Measurements from ENCODE around the gene PGBD4.
A peak's percentile ranks its signal among the peaks of the same experiment; 100 is the strongest.

PGBD4 gene

DNA sequence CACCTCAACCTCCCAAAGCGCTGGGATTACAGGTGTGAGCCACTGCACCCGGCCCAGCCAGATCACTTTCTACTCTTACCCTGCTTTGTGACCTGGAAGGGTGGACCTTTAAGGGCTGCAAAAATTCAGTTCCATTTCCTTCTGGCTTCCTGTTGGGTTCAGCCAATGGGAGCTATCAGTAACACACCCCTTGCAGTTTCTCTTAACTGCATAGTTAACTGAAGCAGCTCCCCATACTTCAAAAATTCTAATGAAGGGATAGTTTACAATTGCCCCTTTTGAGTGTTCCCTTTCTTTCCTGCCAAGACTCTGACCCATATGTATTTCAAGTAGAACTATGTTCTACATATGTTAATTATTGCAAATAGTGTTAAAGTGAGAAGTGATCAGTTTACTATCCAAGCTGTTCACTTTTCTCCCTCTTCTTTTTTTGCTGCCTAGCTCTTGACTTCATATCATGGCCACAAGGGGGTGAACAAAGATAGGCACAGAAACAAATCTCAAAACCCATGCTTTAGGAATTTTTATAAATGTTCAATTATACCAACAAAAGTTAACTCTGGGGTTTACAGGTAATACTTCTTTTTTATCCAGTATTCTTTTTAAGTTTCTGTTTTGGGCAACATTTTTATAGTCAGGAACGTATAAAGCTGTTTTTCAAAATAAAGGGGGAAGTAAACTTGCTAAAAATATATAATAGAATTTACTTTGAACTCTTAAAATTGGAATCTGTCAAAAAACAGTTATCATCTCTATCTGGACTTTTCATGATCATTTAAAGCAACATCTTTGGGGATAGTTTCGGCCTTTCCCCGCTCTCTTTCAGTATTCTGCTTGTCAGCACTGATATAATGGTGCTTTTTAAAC lies 8.1 kb downstream of the PGBD4 start:
- no peak overlapping the region for H3K14ac ChIP-seq (ENCODE audit: low read length in 2 of 2)
- H3K79me1 ChIP-seq (replicated peaks; ENCODE audit: low read length, poor library complexity, severe bottlenecking) = no peaks in the 10 kb centered on the region
- DNase-seq = peak; percentile 64
- peaks cover 0 to 10% of the 10 kb centered on the region in 2 experiments for H3K27me3 ChIP-seq (ENCODE audit: control insufficient read depth in 1 of 2, insufficient read depth in 1 of 2, low read length in 2 of 2)
- no peak overlapping the region for H4K8ac ChIP-seq (ENCODE audit: low read length)
- H3K4ac ChIP-seq (ENCODE audit: low read depth in 1 of 2, low read length in 2 of 2) = no peak overlapping the region
- H3K4me2 ChIP-seq (ENCODE audit: low read length, poor library complexity, severe bottlenecking) = no peak overlapping the region
- no peak overlapping the region for H3K18ac ChIP-seq (ENCODE audit: low read depth in 1 of 2, low read length in 2 of 2)
- H2BK120ac ChIP-seq (ENCODE audit: low read depth, low read length) = no peak overlapping the region
- no peak overlapping the region for H2AFZ ChIP-seq (ENCODE audit: low read depth, low read length)
- H2BK5ac ChIP-seq (ENCODE audit: low read depth, low read length, poor library complexity, severe bottlenecking) = no peak overlapping the region
- no peak overlapping the region for H3K23ac ChIP-seq (ENCODE audit: low read length in 2 of 2)
- H3K4me3 ChIP-seq (ENCODE audit: insufficient read depth in 1 of 2, low read depth in 1 of 2, low read length in 2 of 2) = no peak overlapping the region
- H3K36me3 ChIP-seq (ENCODE audit: control insufficient read depth in 1 of 2, insufficient read depth in 2 of 2, low read depth in 1 of 2, low read length in 2 of 2) = peaks cover 0 to 3% of the 10 kb centered on the region in 2 experiments
- H2BK15ac ChIP-seq (ENCODE audit: low read depth, poor library complexity, severe bottlenecking) = no peak overlapping the region
- no peak overlapping the region for H3K27ac ChIP-seq (ENCODE audit: low read length, poor library complexity, severe bottlenecking)
- WGBS = 88% methylated on average over 3 of the region's 5 CpGs
- H3K9me3 ChIP-seq (ENCODE audit: control insufficient read depth, low read length) = no peaks in the 10 kb centered on the region
- no peak overlapping the region for H3K9ac ChIP-seq (ENCODE audit: low read length)
- no peak overlapping the region for H2AK5ac ChIP-seq (ENCODE audit: low read length, severe bottlenecking)
- H2BK12ac ChIP-seq (ENCODE audit: low read length in 2 of 2) = no peak overlapping the region
- H3K4me1 ChIP-seq (ENCODE audit: control insufficient read depth, insufficient read depth, low read depth, low read length) = no peaks in the 10 kb centered on the region
- no peak overlapping the region for H4K91ac ChIP-seq (ENCODE audit: low read length)

DNA sequence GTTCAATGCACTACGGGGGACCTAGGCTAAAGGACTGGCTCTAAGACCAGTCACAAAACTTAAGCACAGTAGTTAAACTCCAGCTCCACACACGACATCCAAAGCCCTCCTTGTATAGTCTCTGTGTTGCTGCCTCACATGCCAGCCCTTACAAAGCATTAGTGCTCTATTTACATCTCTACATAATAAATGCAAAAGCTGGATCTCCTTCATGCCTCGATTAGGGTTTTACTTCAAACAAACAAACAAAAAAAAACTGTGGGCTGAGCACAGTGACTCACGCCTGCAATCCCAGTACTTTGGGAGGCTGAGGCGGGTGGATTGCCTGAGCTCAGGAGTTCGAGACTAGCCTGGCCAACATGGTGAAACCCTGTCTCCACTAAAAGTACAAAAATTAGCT lies 9.6 kb downstream of the PGBD4 start:
- Histone ChIP-seq H3K23ac (ENCODE audit: low read length in 2 of 2) (no peak overlapping the region), H4K91ac (ENCODE audit: low read length) (no peak overlapping the region), H3K9me3 (ENCODE audit: control insufficient read depth, low read length) (no peaks in the 10 kb centered on the region), H3K36me3 (ENCODE audit: control insufficient read depth in 1 of 2, insufficient read depth in 2 of 2, low read depth in 1 of 2, low read length in 2 of 2) (no peaks in the 10 kb centered on the region), H2AFZ (ENCODE audit: low read depth, low read length) (no peak overlapping the region), H3K4me3 (ENCODE audit: insufficient read depth in 1 of 2, low read depth in 1 of 2, low read length in 2 of 2) (no peak overlapping the region), H2BK5ac (ENCODE audit: low read depth, low read length, poor library complexity, severe bottlenecking) (no peak overlapping the region), H3K4me2 (ENCODE audit: low read length, poor library complexity, severe bottlenecking) (no peak overlapping the region), H2BK15ac (ENCODE audit: low read depth, poor library complexity, severe bottlenecking) (no peak overlapping the region), H2BK120ac (ENCODE audit: low read depth, low read length) (no peak overlapping the region), H3K14ac (ENCODE audit: low read length in 2 of 2) (no peak overlapping the region), H4K8ac (ENCODE audit: low read length) (no peak overlapping the region), H3K27ac (ENCODE audit: low read length, poor library complexity, severe bottlenecking) (no peak overlapping the region), H3K4me1 (ENCODE audit: control insufficient read depth, insufficient read depth, low read depth, low read length) (no peaks in the 10 kb centered on the region), H3K27me3 (ENCODE audit: control insufficient read depth in 1 of 2, insufficient read depth in 1 of 2, low read length in 2 of 2) (peaks cover 0 to 11% of the 10 kb centered on the region in 2 experiments), H2AK5ac (ENCODE audit: low read length, severe bottlenecking) (no peak overlapping the region), H3K4ac (ENCODE audit: low read depth in 1 of 2, low read length in 2 of 2) (no peak overlapping the region), H2BK12ac (ENCODE audit: low read length in 2 of 2) (no peak overlapping the region), H3K9ac (ENCODE audit: low read length) (no peak overlapping the region), H3K18ac (ENCODE audit: low read depth in 1 of 2, low read length in 2 of 2) (no peak overlapping the region), H3K79me1 (replicated peaks; ENCODE audit: low read length, poor library complexity, severe bottlenecking) (no peaks in the 10 kb centered on the region)
- WGBS = 78% methylated on average over 6 of the region's 6 CpGs
- DNase-seq = no peak

DNA sequence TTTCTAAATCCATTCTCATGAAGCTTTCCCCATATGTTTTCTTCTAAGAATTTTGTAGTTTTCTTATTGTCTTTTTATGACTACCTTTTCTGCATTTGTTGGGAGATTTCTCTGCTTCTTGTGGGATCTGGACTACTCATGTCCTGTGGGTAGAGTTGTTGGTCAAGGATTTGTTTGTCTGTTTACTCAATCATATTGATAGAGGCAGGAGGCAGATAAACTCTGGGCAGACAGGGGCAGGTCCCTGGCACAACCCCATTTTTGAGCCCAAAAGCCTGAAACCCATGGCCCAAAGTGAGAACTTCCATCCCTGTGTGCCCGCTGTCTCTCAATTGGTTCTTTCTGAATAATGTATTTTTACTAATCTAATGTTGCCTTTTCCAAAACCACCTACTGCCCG lies 12.3 kb downstream of the PGBD4 start:
- Histone ChIP-seq H3K4me3 (ENCODE audit: insufficient read depth in 1 of 2, low read depth in 1 of 2, low read length in 2 of 2) (no peak overlapping the region), H3K27me3 (ENCODE audit: control insufficient read depth in 1 of 2, insufficient read depth in 1 of 2, low read length in 2 of 2) (peaks cover 0 to 11% of the 10 kb centered on the region in 2 experiments), H3K36me3 (ENCODE audit: control insufficient read depth in 1 of 2, insufficient read depth in 2 of 2, low read depth in 1 of 2, low read length in 2 of 2) (no peaks in the 10 kb centered on the region), H3K27ac (ENCODE audit: low read length, poor library complexity, severe bottlenecking) (no peak overlapping the region), H3K4me2 (ENCODE audit: low read length, poor library complexity, severe bottlenecking) (no peak overlapping the region), H2BK5ac (ENCODE audit: low read depth, low read length, poor library complexity, severe bottlenecking) (no peak overlapping the region), H3K14ac (ENCODE audit: low read length in 2 of 2) (no peak overlapping the region), H4K8ac (ENCODE audit: low read length) (no peak overlapping the region), H3K9ac (ENCODE audit: low read length) (no peak overlapping the region), H3K18ac (ENCODE audit: low read depth in 1 of 2, low read length in 2 of 2) (no peak overlapping the region), H2AK5ac (ENCODE audit: low read length, severe bottlenecking) (no peak overlapping the region), H2BK12ac (ENCODE audit: low read length in 2 of 2) (no peak overlapping the region), H3K4ac (ENCODE audit: low read depth in 1 of 2, low read length in 2 of 2) (no peak overlapping the region), H2AFZ (ENCODE audit: low read depth, low read length) (no peak overlapping the region), H3K79me1 (replicated peaks; ENCODE audit: low read length, poor library complexity, severe bottlenecking) (no peaks in the 10 kb centered on the region), H4K91ac (ENCODE audit: low read length) (no peak overlapping the region), H2BK15ac (ENCODE audit: low read depth, poor library complexity, severe bottlenecking) (no peak overlapping the region), H2BK120ac (ENCODE audit: low read depth, low read length) (no peak overlapping the region), H3K9me3 (ENCODE audit: control insufficient read depth, low read length) (no peaks in the 10 kb centered on the region), H3K23ac (ENCODE audit: low read length in 2 of 2) (no peak overlapping the region), H3K4me1 (ENCODE audit: control insufficient read depth, insufficient read depth, low read depth, low read length) (no peaks in the 10 kb centered on the region)
- WGBS = no CpG with 5 or more reads among the region's 2 CpGs
- no peak for DNase-seq

DNA sequence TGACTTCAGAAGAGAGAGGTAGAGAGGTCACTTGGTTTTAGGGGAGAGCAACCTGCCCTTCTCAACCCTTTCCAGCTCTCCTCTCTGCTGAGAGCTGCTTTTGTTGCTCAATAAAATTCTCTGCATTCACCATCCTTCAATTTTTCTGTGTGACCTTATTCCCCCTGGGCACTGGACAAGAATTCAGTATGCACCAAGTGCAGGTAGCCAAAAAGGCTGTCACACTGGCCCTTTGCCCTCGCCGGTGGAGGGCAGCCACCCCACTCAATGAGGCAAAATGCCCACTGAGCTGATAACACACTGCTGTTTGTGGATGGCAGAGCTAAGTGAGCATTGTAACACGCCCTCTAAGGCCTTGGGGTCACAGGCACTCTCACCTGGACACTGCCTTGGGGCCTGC lies 12.9 kb downstream of the PGBD4 start:
- Histone ChIP-seq H3K18ac (ENCODE audit: low read depth in 1 of 2, low read length in 2 of 2) (no peak overlapping the region), H4K8ac (ENCODE audit: low read length) (peak overlapping the region; percentile 37), H2BK15ac (ENCODE audit: low read depth, poor library complexity, severe bottlenecking) (no peak overlapping the region), H3K79me1 (replicated peaks; ENCODE audit: low read length, poor library complexity, severe bottlenecking) (no peaks in the 10 kb centered on the region), H3K36me3 (ENCODE audit: control insufficient read depth in 1 of 2, insufficient read depth in 2 of 2, low read depth in 1 of 2, low read length in 2 of 2) (no peaks in the 10 kb centered on the region), H2BK12ac (ENCODE audit: low read length in 2 of 2) (peak overlapping the region in 1 of 2 experiments; percentile 73), H3K4me1 (ENCODE audit: control insufficient read depth, insufficient read depth, low read depth, low read length) (no peaks in the 10 kb centered on the region), H2BK5ac (ENCODE audit: low read depth, low read length, poor library complexity, severe bottlenecking) (no peak overlapping the region), H3K4me3 (ENCODE audit: insufficient read depth in 1 of 2, low read depth in 1 of 2, low read length in 2 of 2) (no peak overlapping the region), H2AFZ (ENCODE audit: low read depth, low read length) (no peak overlapping the region), H4K91ac (ENCODE audit: low read length) (peak overlapping the region; percentile 68), H3K9ac (ENCODE audit: low read length) (no peak overlapping the region), H2AK5ac (ENCODE audit: low read length, severe bottlenecking) (no peak overlapping the region), H3K23ac (ENCODE audit: low read length in 2 of 2) (no peak overlapping the region), H3K4me2 (ENCODE audit: low read length, poor library complexity, severe bottlenecking) (no peak overlapping the region), H3K4ac (ENCODE audit: low read depth in 1 of 2, low read length in 2 of 2) (no peak overlapping the region), H2BK120ac (ENCODE audit: low read depth, low read length) (no peak overlapping the region), H3K27ac (ENCODE audit: low read length, poor library complexity, severe bottlenecking) (no peak overlapping the region), H3K14ac (ENCODE audit: low read length in 2 of 2) (no peak overlapping the region), H3K9me3 (ENCODE audit: control insufficient read depth, low read length) (no peaks in the 10 kb centered on the region), H3K27me3 (ENCODE audit: control insufficient read depth in 1 of 2, insufficient read depth in 1 of 2, low read length in 2 of 2) (peaks cover 0 to 11% of the 10 kb centered on the region in 2 experiments)
- DNase-seq = no peak
- WGBS = 87% methylated on average over 3 of the region's 3 CpGs
